WI38 (cell line): Measurements from ENCODE around the gene KRTAP2-1.
"Not testable (repeated sequence)": the region's sequence is repeated elsewhere in the genome, so short reads cannot be mapped to it uniquely, and the experiment has no call there.

Experiments
- H3K4me3 ChIP-seq: 2 replicates; pipeline ENCODE4 v1.5.1; 2011; ENCODE audit warnings: low read depth, mild to moderate bottlenecking, control low read depth, low read length
- CTCF ChIP-seq: IDR thresholded peaks from 2 replicates; pipeline ENCODE4 v1.5.1; 2012; ENCODE audit warnings: low read depth, mild to moderate bottlenecking, control low read depth, low read length

The KRTAP2-1 gene

DNA sequence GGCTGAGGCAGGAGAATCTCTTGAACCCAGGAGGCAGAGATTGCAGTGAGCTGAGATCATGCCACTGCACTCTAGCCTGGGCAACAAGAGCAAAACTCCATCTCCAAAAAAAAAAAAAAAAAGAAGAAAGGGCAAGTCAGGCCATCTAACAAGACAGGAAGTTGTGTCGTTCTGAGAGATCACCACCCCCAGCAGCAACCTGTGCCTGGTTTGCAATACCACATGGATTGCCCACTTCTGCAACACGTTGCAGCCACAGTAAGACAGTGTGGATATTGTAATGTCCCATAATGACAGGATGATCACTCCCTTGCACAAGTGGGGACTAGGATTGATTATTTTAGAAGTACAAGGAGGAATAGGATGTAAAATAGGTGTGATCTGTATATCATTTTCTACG lies 21.9 kb upstream of the KRTAP2-1 start:
- TF ChIP-seq CTCF: no peak
- H3K4me3 ChIP-seq: no peak overlapping the region

- no peak for TF ChIP-seq CTCF
- H3K4me3 ChIP-seq: no peak overlapping the region
Measured at GRCh38 chr17:41067281-41067680, 20.2 kb upstream of the KRTAP2-1 start.

DNA sequence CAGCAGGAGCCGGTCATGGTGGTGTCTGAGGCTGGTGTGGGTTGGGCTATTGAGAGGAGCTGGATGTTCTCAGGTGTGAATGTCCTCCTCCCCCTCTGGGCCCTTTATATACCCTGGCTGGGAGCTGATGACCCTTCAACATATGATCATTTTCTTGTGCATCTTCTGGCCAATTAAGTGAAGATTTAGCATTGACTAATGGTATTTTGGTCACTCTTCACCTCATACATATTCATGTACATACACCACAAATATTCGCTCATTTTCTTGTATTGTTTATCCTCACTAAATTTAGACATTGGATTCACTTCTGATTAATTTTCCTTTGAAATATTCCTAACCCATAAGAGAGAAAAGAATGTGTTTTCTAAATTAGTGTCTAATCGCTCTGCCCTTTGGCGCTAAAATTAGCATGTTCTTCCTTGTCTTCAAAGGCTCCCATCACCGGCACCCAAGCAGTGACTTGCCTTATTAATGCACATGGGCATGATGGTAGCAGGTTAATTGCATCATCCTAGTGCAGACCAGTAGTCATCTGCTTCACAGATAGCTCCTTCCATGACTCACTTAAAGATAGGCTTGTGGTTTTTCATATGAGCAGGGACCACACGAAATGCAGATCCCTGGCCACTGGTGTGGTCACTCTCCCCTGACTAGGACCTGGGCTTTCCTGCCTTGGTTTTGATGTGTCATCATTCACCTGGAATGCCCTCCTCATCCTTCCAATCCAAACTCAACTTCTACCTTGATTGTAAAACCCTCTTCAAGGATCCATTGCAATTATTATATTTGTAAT lies 18.9 kb upstream of the KRTAP2-1 start, which contains the start of gene KRTAP2-4:
TSS of gene KRTAP2-4 (minus strand) at position 51 of the 796 bp plus-strand sequence. CDS start at position 17, 34 bp downstream.
- no peak for TF ChIP-seq CTCF
- H3K4me3 ChIP-seq: no peak within 1 kb of the TSS

GRCh38 chr17:41065016-41065689 lies 18.0 kb upstream of the KRTAP2-1 start:
- not testable (repeated sequence) for H3K4me3 ChIP-seq

GRCh38 chr17:41064301-41064700 lies 17.2 kb upstream of the KRTAP2-1 start:
- TF ChIP-seq CTCF: no peak

DNA sequence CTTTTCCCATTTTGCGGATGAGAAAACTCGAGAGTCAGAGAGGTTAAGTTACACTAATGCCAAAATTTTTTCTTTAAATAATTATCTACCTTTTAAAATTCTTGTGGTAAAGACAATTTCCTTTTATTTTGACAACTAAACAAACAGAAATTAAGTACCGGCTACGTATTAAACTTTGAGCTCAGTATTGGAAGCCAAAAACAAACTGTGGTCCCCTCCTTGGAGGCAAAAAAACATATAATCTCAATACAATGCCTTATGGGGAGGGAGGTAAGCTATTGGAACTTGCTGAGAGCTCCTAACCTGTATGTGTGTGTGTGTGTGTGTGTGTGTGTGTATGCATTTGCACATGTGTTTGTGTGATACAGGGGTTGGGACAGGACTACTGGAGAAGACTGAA lies 16.3 kb upstream of the KRTAP2-1 start:
- no peak for TF ChIP-seq CTCF
- H3K4me3 ChIP-seq: no peak overlapping the region

More at GRCh38 chr17:41064301-41064700, 17.2 kb upstream of the KRTAP2-1 start:
- H3K4me3 ChIP-seq: no peak overlapping the region

DNA sequence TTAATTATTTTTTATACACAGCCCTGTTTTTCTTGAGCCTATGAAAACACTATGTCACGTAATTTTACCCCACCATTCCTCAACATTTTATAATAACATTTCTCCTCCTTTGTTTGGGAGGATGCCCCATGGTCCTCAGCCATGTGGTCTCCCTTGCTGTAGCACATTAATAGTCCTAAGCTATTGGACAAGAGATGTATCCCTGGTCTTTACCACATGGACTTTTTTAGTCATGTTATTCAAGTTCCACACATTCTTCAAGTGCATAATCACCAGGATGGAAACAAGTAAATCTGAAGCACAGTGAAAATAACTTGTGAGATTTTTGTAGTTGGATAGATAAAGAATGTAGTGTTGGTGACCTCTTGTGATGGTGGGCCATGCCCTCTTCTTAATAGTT lies 14.8 kb upstream of the KRTAP2-1 start:
- no peak for TF ChIP-seq CTCF
- no peak overlapping the region for H3K4me3 ChIP-seq
